WTC11 (cell line): Measurements from ENCODE around the gene GPBP1L1.

Source experiments
- CREM ChIP-seq: sonication (generic); formaldehyde crosslinking; IDR thresholded peaks from 2 replicates; pipeline ENCODE4 v1.8.1; 2022; ENCODE audit warnings: mild to moderate bottlenecking, missing genetic modification reagents, moderate library complexity
- FOXJ3 ChIP-seq: sonication (generic); formaldehyde crosslinking; IDR thresholded peaks from 2 replicates; pipeline ENCODE4 v1.9.0; 2021; ENCODE audit warnings: missing genetic modification reagents, mild to moderate bottlenecking, borderline replicate concordance
- IRF1 ChIP-seq: sonication (generic); formaldehyde crosslinking; IDR thresholded peaks from 2 replicates; pipeline ENCODE4 v1.8.0; 2023; ENCODE audit warnings: missing genetic modification reagents
- JUN ChIP-seq: sonication (generic); formaldehyde crosslinking; IDR thresholded peaks from 2 replicates; pipeline ENCODE4 v1.8.0; 2023; ENCODE audit warnings: mild to moderate bottlenecking, missing genetic modification reagents
- MAX ChIP-seq: sonication (generic); formaldehyde crosslinking; IDR thresholded peaks from 2 replicates; pipeline ENCODE4 v1.8.0; 2022; ENCODE audit warnings: mild to moderate bottlenecking, missing genetic modification reagents
- NFE2L1 ChIP-seq: sonication (generic); formaldehyde crosslinking; IDR thresholded peaks from 2 replicates; pipeline ENCODE4 v1.8.1; 2023; ENCODE audit warnings: missing genetic modification reagents
- PRDM15 ChIP-seq: sonication (generic); formaldehyde crosslinking; IDR thresholded peaks from 2 replicates; pipeline ENCODE4 v1.8.0; 2022; ENCODE audit warnings: missing genetic modification reagents
- USF1 ChIP-seq: sonication (generic); formaldehyde crosslinking; IDR thresholded peaks from 2 replicates; pipeline ENCODE4 v1.8.0; 2022; ENCODE audit warnings: mild to moderate bottlenecking, missing genetic modification reagents
- ZNF219 ChIP-seq: sonication (generic); formaldehyde crosslinking; IDR thresholded peaks from 2 replicates; pipeline ENCODE4 v1.8.0; 2023; ENCODE audit warnings: missing genetic modification reagents, mild to moderate bottlenecking, borderline replicate concordance
- TF ChIP-seq, protein P1 (sequence below): fragments of 200-600 bp; IDR thresholded peaks from 2 replicates; pipeline ENCODE4 v1.8.0; 2022; ENCODE audit warnings: antibody characterized with exemption

GRCh38 chr1:45659222-45659621 is 27.1 kb downstream of the GPBP1L1 start:
- TF ChIP-seq IRF1 (CRISPR knock-in tag) (no peak), NFE2L1 (CRISPR knock-in tag) (no peak), FOXJ3 (no peak), USF1 (CRISPR knock-in tag) (no peak), PRDM15 (CRISPR knock-in tag) (no peak), MAX (CRISPR knock-in tag) (no peak), JUN (CRISPR knock-in tag) (no peak), CREM (CRISPR knock-in tag) (no peak), ZNF219 (CRISPR knock-in tag) (no peak)
- TF ChIP-seq, protein P1, sequence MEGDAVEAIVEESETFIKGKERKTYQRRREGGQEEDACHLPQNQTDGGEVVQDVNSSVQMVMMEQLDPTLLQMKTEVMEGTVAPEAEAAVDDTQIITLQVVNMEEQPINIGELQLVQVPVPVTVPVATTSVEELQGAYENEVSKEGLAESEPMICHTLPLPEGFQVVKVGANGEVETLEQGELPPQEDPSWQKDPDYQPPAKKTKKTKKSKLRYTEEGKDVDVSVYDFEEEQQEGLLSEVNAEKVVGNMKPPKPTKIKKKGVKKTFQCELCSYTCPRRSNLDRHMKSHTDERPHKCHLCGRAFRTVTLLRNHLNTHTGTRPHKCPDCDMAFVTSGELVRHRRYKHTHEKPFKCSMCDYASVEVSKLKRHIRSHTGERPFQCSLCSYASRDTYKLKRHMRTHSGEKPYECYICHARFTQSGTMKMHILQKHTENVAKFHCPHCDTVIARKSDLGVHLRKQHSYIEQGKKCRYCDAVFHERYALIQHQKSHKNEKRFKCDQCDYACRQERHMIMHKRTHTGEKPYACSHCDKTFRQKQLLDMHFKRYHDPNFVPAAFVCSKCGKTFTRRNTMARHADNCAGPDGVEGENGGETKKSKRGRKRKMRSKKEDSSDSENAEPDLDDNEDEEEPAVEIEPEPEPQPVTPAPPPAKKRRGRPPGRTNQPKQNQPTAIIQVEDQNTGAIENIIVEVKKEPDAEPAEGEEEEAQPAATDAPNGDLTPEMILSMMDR, result no peak
